G401 (cell line): ENCODE measurements around the gene ARHGAP26. TPM values are rescaled to one million over a fixed set of nuclear protein-coding genes. Genes with fewer than 3 reads are reported as not detected.
"Not testable (repeated sequence)": the region's sequence is repeated elsewhere in the genome, so short reads cannot be mapped to it uniquely, and the experiment has no call there.

Experiments
- DNase-seq: peaks from one replicate; pipeline ENCODE4 v3.0.0-alpha.2; 2015; ENCODE audit warnings: low spot score
- in situ Hi-C: cut with HindIII; loops from 2 replicates; pipeline ENCODE4 v1.10.0; 2016; ENCODE audit warnings: low sequenced_read_pairs, mixed read lengths
- total RNA-seq: library from RNA; depleted of rRNA; stranded (reverse); fragments of >200 nt; shearing (Covaris generic); gene quantifications from 2 replicates; pipeline ENCODE4 v1.2.3, GENCODE V29; 2014

The ARHGAP26 gene
- total RNA-seq, 1 experiment from 2014 or later = not detected

DNA sequence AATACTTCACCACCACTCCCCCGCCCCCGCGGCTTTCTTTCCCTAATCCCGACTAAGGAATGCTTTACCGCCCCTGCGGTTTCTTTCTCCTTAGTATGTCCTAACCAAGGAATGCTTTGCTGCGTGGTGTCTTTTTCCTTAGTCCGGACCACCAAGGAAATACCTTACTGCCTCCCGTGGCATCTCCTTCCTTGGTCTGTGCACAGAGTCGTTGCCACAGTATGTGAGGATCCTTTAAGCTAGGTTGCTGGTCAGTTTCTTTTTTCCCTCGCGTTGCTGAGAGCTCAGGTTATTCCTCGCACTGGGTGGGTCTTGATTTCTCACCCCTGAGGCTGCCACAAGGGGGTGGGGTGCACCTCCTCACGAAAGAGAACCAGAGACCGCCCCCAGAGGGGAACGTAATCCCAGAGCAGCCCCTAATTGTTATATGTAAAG, 323.9 kb downstream of the ARHGAP26 start:
- in situ Hi-C loops = no loop called here
- DNase-seq = no peak

DNA sequence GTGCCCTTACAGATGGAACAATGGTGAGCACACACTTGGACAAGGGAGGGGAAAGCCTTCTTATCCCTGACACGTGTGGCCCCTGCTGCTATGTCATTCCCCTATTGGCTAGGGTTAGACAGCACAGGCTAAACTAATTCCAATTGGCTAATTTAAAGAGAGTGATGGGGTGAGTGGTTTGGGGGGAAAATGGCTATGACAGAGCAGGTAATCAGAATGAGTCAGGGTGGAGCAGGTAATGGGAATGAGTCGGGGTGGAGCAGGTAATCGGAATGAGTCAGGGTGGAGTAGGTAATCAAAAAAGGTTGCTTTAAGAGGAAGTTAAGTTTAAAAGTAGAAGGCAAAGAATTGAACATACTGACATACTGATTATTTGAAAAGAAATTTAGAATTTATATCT, 324.4 kb downstream of the ARHGAP26 start:
- in situ Hi-C loops, DNase-seq: not testable (repeated sequence)

DNA sequence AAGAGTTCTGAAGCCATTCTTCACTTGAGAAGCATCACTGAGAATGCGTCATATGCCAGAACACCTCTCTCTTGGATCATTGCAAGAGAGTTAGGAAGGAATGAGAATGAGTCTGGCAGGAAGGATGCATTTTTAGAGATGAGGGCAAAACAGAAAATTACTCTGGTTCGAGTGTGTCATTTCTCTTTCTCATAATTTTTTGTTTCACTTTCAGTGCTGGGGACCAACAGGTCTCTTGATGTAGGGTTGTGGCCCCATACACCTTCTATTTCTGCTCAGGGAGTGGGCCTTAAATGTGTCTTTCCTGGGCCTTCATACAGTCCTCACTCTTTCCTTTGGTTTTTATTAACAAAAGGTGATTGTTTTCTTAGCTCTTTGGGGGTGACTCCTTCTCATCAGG, 330.9 kb downstream of the ARHGAP26 start:
- in situ Hi-C loops = no loop called here
- no peak for DNase-seq

DNA sequence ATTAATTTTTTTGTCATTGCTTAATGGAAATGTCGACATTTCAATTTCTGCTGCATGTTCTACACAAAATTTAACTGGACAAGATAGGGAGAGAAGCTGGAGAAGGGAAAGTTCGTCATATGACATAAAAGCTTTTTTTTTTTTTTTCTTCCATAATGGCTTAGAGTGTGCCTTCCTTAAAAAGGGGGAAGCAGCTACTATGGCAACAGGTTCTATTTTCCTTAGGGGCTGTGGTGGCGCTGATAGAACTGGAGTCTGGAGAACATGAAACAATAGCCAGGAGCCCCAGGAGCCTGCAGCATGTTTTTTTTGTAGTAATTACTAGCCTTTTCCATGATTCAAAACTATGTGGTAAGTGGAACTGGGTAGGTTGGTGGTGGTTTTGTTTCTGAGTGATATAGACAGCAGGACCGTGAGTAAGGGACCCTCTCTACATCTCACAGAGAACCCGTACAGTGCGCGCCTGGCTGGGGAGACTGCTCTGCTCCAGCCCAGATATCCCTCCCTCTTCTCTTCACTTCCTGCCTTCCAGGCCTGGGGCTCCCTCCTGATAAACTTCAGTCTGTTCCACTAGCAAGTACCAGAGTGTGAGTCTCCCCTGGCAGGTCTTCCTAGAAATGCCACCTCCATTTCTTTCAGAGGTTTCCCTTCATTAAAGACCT, 331.7 kb downstream of the ARHGAP26 start:
- in situ Hi-C loops = no loop called here
- DNase-seq = no peak

DNA sequence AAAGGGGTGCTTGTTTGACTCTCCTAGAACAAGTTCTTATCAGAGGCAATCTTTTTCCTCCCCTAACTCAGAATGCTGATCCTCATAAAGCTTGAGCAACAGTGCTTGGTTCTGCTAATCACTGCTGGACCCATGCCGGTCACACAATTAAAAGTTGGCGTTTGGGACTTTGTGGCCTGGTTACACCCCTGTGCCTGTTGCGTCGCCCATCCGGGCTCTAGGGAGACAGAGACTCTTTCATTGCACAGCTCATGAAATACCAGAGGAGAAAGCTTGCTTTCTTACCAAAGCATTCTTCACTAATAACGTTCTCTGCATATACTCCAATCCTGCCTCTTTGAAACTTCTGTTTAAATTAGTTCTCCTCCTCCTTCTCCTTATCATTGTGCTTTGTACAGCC, 332.2 kb downstream of the ARHGAP26 start:
- in situ Hi-C loops = no loop called here
- no peak for DNase-seq

DNA sequence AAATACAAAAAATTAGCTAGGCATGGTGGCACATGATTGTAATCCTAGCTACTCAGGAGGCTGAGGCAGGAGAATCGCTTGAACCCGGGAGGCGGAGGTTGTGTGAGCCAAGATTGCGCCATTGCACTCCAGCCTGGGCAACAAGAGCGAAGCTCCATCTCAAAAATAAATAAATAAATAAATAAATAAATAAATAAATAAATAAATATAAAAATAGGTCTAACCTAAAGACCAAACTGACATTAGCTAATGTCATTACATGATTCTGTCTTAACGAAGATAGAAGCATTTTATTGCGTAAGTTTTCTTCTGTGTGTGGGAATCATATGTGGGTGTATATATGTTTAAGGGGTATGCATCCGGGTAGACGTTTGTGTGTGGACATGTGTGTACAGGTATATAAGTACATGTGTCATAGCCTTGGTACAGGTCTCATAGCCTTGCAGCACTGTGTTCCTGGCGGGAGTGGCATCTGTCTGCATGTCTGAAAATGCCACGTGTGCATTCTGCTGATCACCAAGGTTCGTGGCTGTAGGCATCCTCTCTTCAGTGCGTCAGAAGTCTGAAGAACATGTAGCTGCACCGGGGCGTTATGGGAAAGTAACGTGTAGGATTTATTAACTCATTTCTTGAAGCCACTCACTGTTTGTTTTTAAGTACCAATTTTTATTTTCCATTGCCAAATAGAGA, 335.2 kb downstream of the ARHGAP26 start:
- in situ Hi-C loops = no loop called here
- DNase-seq = no peak

DNA sequence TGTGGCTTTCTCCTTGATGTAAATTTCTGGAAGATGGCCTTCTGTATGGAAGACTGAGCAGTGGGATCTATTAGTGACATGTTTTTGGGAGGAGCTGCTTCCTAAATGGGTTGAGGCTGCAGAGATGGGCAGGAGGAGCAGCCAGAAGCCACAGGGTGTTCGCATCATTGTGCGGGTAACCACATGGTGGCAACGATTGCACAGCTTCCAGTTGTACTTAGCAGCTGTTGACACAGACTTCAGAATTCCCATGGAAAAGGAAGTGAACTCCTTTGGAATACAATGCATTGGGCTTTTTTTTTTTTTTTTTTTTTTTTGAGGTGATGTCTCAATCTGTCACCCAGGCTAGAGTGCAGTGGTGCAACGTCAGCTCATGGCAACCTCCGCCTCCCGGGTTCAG, 336.0 kb downstream of the ARHGAP26 start:
- peak; percentile 32 for DNase-seq
- in situ Hi-C loops = no loop called here

DNA sequence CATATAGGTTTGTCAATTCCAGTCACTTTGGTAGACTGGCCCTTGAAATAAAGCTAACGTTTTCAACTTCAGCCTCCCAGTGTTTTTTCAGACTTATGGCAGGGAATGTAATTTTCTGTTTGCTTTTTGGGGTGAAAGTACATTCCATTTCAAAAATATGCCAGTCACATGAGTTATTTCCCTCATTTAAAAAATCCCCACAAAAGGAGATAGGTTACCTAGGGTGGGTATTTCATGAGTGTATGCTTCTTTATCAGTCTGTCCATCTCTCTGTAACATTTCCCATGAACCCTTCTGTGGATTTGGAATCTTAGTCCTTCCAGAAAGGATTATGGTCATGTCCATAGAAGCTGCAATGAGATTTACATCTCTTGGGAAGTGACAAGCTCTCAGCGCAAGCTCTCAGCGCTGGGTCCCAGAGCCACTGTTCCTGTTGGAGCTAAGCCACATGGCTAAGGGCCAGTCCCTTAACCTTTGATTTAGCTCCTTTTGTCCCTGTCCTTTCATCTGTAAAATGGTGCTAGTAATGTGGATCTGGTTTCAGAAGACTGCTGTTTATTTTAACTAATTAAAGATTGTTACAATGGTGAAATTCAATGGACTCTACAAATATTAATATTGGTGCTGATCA, 338.4 kb downstream of the ARHGAP26 start:
- DNase-seq = peak; percentile 53
- in situ Hi-C loops = no loop called here

DNA sequence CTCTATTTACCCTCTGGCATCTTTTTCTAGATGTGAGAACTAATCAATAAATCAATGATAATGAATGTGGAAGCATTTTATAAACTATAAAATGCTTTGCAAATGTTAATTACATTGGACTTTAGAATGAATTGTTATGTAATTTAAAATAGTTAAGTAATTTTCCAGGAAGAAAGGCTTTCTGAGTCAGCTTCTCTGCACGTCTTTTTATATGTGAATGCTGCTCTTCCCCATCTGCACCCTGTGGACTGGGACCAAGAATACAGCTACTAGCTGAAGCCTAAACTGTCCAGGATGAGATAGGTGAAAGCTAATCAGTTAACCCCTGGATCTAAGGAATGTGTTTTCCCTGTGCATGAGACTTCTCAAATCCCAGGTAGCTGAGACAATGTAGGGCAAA, 340.4 kb downstream of the ARHGAP26 start:
- peak; percentile 76 for DNase-seq
- in situ Hi-C loops = no loop called here

DNA sequence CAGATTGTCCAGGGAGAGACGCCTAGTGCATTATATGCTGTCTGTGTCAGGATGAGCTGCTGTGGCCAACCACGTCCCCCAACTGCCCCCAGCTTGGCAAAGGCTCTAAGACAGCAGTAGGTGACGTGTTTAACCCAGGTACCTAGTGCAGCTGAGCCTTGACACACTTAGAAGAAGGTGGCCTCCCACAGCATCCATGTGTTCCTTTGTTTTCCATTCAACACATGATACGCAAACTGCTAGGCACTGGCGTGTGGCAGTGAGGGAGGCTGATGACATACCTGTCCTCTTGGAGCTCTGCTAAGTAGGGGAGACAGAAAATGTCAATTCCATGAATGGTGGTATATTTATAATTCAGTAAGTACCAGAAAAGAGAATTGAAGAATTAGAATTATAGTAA, 341.6 kb downstream of the ARHGAP26 start:
- DNase-seq = no peak
- in situ Hi-C loops = no loop called here

DNA sequence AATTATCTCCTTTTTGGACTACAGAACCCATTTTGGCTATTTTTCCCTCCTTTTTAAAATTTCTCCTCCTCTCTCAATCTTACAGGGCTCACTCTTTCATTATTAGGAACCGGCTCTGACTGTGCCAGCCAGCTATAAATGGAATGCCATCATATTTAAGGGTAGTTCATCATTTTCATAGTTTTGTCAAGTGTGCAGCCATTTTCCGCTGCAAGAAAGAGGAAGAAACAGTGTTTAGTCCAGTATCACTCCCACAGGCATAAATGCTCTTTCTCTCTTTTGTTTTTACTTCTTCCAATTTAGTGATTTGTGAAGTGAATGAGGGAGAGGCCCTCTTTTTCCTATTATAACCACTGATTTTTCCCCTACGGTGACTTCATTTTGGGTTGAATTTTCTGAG, 343.3 kb downstream of the ARHGAP26 start:
- no peak for DNase-seq
- in situ Hi-C loops = no loop called here

DNA sequence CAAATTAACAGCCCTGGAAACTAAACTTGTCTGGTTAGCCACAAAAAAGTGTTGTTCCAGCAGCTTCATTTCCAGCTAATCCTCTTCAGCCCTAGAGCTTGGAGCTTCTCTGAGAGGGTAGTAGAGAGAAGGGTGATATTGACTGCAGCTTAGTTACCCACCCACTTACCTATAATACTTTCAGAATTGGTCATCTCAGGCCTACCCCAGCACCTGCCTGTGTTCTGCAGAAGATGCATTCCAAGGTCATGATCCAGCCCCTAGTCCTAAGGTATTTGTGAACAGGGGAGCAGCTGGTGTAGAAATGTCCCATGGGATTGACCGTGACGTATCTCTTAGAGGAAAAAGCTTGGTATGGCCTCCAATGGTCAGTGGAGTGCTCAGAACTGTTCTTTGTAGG, 344.3 kb downstream of the ARHGAP26 start:
- in situ Hi-C loops = no loop called here

DNA sequence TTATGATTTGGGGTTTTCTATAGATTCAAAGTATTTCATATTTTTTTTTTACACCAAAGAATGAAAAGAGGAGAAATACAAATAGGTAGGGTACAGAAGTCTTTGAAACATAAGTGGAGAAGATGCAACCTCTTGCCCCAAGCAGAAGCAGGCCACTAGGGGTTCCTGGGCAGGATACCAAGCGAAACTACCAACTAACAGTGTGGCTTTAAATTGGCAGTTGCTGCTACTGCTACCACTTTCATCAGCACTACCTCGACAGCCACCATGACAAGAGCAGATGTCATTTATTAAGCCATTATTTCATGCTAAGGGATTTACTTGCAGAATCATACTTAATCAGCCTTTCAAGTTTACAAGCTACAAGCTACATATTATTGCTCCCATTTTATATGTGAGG, 345.2 kb downstream of the ARHGAP26 start:
- in situ Hi-C loops = no loop called here

More for the DNA sequence above, 344.3 kb downstream of the ARHGAP26 start:
- no peak for DNase-seq

DNA sequence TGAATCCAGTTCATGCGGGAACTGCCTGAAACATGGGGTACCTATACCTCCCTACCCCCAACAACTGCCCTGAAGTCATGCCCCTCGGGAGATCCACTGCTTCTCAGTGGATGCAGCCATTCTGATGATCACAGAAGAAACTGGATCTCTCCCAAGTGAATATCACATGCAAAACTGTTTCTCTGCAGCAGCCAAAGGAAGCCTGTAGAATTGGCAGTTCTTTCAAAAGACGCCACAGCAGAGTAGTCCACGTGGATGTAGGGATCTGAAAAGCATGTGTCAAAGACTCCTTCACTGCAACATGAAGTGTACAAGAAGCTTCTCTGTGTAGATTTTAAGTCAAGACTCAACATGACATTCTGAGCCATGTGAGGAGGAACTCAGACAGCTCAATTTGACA, 346.6 kb downstream of the ARHGAP26 start:
- DNase-seq = peak; percentile 55
- in situ Hi-C loops = no loop called here

More for the DNA sequence above, 345.2 kb downstream of the ARHGAP26 start:
- no peak for DNase-seq

DNA sequence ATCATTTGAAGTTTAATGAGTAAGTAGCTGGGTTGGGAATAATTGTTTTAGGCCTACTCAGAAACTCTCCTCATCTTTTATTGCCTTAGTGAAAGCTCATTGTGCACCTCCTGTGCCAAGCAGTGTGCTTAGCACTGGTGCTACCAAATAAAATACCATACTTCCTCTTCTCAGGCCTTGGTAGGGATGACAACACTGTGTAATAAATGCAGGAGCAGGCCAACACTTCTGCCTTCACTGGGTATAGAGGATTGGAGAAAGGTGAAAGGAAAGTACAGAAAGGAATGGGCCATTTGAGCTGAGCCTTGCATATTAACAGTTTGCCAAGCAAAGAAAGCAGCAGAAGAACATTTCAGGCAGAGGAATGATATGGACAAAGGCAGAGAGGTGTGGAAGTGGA, 347.6 kb downstream of the ARHGAP26 start:
- in situ Hi-C loops = no loop called here
- DNase-seq = no peak

DNA sequence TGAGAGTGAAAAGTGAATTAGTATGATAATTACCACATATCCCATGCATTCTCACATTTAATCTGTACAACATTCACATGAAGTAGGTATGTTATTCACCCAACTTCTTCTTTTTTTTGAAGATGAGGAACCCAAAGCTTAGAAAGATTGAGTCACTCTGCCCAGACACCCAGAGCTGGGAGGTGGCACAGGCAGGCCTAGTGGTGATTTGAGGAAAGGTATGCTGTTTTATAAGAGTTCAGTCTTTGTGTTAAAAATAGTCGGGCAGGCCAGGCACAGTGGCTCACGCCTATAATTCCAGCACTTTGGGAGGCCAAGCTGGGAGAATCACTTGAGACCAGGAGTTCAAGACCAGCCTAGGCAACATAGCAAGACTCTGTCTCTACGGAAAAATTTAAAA, 348.0 kb downstream of the ARHGAP26 start:
- in situ Hi-C loops = no loop called here
- no peak for DNase-seq

DNA sequence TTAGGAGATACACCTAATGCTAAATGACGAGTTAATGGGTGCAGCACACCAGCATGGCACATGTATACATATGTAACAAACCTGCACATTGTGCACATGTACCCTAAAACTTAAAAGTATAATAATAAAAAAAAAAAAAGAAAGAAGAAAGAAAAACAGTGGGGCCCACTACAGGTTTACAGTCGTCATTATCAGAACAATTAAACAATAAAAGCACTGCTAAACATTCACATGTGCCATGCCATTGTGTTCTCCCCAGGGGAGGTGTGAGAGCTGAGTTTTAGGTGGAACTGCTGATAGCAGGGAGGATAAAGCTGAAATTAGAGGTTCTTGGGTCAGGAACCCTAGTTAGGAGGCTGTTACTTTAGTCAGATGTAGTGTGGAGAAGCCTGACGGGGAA, 348.6 kb downstream of the ARHGAP26 start:
- DNase-seq, in situ Hi-C loops: not testable (repeated sequence)

DNA sequence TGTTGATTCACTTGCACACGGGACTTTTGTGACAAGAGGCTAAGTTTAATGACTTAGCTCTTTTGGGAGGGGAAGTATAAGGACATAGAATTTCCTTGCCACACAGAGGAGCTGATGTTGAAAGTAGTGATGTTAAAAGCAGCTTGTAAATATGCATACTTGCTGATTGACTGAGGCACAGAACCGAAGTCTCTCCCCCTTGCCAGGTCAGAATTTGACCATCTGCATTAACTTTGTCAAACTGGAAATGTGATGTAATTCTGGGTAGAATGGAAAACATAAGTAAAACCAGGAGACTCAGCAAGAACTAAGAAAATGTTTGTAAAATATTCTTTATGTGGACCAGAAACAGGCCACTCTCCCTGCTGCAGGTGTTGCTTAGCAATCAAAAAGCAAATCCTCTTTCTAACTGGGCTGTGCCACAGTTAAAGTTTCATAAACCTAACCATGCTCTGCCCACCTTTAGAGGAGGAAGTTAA, 349.2 kb downstream of the ARHGAP26 start:
- DNase-seq = no peak
- in situ Hi-C loops = no loop called here

DNA sequence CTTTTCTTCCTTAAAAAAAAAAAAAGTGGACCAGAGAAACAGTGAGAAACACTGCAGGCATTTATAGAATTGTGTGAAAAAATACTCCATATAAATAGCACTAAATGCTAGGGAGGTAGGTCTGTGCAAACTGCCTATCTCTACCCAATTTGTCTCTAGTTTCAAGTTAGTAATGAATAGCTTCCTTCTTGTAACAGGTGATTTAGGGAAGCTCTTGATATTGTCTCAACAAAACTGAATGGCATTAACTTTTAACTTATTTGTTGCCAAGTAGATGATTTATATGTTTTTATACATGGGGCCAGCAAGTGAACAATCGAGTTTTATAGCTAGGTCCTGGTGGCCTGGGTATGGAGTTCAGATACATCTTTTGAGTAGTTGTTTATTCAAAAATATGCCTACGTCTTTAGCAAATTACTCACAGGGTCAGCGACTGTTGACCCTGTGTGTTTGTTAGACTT, 349.7 kb downstream of the ARHGAP26 start:
- in situ Hi-C loops = no loop called here
- no peak for DNase-seq

DNA sequence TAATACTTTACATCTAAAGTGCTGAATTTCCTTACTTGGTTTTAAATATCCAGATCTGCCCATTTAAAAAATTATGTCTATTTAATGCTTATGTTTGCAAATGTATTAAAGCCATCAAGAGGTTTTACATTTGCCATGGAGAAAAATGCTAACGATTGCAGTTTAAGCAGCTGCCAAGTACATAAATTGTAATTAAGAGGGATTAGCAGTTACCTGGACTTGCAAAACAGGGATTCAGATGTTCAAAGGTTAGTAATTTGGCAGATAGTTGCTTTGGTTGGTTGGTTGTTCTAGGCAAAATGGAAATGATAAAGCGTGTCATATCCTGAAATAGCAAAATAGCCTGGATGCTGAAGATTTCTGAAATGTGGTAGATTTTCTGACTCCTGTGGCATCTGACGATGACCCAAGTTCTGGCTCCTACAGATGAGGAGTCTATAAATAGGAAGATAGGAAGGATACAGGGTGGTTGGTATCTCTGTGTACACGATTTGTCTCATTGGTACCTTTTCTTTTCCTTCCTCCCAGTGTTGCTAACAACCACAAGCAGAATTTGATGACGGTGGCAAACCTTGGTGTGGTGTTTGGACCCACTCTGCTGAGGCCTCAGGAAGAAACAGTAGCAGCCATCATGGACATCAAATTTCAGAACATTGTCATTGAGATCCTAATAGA, 350.4 kb downstream of the ARHGAP26 start:
- DNase-seq = peak; percentile 51
- in situ Hi-C loops = no loop called here
